GM18499 (cell line): ENCODE measurements around the gene C19orf81.

ENCODE experiments used
- ATAC-seq: cut with Tn5 transposase; IDR thresholded peaks from one replicate; pipeline ENCODE4 v1.9.1; 2021; ENCODE audit warnings: moderate number of reproducible peaks; ENCODE audit not compliant: insufficient read depth, unreplicated experiment

Gene C19orf81

DNA sequence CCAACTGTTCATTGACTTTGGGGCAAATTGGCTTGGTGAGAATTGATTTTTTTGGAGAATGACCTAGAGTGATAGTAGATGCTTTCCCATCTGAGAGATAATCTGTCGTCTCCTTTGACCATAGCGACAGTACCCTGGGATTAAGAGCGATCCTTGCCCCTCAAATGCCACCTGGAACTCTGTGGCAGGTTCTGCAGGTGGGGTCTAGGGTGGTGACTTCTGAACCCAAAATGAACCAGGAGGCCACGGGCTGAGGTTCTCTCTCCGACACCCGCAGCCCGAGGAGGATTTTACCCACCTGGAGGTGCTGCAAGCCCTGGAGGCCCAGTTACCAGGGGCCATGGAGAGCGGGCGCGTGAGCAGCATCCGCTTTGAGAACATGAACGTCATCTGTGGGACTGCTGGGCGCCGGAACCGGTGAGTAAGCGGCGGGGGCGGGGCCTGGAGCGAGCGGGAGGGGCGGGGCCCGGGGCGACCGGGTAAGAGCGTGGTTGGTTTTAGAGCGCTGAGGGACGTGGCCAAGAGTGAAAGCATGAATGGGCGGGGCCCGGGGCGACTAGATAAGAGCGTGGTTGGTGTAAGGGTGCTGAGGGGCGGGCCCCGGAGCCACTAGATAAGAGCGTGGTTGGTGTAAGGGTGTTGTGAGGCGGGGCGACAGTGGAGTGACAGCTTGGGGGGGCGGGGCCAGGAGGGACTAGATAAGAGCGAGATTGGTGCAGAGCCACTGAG, 8.6 kb downstream of the C19orf81 start:
- no peak for ATAC-seq

GRCh38 chr19:50658441-50659317, 9.4 kb downstream of the C19orf81 start:
- no peak for ATAC-seq

- no peak for ATAC-seq
Observed at GRCh38 chr19:50659318-50660087, 10.3 kb downstream of the C19orf81 start.

GRCh38 chr19:50660088-50660366, 10.8 kb downstream of the C19orf81 start:
- no peak for ATAC-seq

GRCh38 chr19:50661023-50661422, 11.8 kb downstream of the C19orf81 start:
- no peak for ATAC-seq

DNA sequence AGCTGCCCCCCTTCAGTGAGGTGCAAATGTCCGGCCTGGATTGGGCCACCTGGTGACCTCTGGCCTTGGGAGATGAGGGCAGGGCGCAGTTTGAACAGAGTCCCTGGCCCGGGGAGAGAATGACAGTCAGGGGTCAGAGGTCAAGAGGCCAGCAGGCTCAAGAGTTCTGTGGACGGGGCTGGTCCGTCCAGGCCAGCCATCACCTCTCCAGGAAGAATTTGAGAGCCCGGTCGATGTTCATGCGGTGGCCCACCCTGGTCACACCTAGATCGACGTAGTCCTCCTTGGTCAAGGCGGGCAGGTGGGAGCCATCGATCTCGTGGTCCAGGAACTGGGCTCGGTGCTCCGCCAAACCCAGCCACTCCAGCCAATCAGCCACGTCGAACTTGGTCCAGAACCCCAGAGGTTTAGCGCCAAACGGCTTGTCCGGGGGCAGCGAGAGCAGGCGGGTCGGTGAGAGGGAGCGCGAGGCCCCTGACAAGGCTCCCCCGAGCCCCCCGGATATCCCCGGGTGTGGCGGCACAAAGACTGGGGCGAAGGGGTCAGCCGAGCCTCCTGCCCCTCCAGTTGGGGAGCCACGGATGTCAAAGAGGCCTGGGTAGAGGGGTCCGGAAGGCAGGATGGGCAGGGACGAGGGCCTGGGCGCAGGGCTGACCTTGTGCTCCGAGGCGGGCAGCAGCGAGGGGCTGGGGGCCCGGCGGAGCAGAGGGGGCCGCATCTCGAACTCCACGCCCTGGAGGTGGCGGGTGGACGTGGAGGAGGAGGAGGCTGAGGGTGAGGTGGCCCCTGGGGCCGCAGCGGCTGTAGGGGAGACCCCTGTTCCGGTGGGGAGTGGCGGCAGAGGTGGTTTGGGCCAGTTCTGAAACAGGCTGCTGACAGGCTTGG, 12.8 kb downstream of the C19orf81 start:
- no peak for ATAC-seq

- ATAC-seq, result no peak
Observed at GRCh38 chr19:50662651-50663481, 13.6 kb downstream of the C19orf81 start.

DNA sequence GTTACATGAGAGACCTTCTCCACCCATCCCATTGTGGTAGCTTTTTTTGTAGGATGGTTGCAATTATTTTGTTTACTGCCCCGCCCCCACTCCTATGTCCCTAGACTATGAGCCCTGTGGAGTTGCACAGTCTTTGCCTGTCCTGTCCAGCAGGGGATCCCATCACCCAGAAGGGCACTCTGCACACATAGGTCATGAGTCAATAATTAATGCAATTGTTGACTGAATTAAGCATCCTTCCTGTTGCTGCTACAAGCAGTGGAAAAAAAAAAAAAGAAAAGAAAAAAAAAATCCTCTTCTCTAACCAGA, 14.2 kb downstream of the C19orf81 start:
- no peak for ATAC-seq

GRCh38 chr19:50664204-50664603, 15.0 kb downstream of the C19orf81 start:
- ATAC-seq, result no peak

- ATAC-seq, result no peak
Observed at GRCh38 chr19:50666346-50667176, 17.3 kb downstream of the C19orf81 start.

DNA sequence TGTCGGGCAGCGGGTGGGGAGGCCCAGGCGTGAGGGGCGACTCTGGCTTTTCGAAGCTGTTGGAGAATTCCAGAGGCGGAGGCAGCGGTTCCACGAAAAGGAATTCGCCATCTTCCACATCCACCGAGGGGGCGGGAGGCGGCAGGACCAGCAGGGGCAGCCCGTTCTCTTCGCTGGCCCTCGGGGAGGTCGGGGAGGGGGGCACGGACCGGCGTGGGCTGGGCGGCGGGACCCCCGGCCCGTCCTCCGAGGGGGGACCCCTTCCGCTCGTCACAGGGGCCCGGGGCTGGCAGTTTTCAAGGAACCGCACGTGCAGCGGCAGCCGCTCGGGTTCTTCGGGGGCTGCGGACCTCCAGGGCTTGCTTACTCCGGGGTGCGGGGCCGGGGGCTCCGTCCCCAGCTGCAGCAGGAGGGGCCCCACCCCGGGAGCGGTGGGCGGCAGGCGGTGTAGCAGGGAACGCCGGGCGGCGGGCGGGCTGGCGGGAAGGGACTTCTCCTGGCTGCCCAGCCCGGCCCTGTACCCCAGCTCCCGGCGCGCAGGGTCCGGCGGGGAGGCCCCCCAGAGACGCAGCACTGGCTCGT, 18.0 kb downstream of the C19orf81 start:
- ATAC-seq, result no peak

- no peak for ATAC-seq
Observed at GRCh38 chr19:50667759-50668231, 18.6 kb downstream of the C19orf81 start.

GRCh38 chr19:50668416-50668815, 19.2 kb downstream of the C19orf81 start:
- ATAC-seq, result no peak

DNA sequence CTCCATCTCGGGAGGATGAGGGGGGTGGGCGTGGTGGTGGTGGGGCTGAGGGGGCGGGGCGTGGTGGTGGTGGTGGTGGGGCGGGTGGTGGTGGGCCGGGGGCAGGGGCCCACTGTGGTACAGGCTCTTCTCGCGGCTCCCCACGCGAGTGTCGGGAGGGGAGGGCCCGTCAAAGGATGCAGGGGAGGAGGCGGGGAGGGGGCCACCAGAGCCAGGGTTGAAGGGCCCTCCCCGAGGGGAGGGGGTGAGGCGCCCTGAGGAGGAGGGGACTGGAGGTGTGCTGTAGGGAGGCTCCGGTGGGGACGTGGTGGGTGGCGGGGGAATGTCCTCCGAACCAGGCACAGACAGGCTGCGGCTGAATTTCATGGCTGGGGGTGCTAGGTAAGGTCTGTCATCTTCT, 19.6 kb downstream of the C19orf81 start:
- no peak for ATAC-seq

DNA sequence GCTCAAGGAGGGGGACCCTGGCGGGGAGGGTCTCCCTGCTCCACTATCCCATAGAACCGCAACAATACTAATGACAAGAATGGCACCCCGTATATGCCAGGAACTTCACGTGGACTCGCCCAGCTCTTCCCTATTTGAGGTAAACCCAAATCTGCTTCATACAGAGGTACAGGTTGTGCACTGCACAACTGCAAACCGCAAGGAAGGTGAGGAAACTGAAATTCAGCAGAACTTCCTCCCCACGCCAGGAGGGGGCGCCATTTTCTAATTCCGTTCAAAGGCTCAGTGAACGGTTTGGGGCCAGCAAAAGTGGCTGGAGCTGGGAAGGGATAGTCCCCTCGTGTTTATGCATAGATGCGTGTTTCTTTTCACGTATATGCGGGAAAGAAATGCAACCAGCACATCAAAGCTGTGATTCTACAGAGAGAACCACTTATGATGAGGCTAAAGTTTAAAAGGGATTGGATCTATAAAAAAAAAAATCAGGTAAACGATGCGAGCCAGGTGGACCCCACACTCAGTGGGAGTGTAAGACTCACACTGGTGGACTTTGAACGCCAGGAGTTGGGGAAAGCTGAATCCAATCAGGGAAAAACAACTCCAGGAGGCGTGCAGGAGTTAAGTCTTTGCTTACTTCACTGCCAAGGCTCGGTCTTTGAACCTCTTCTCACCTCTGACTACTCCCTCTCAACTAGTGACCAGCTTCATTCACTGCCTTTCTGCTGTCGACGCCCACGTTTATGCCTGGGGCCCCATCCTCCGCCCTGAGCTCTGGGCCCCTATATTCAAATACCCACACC, 20.3 kb downstream of the C19orf81 start:
- no peak for ATAC-seq

DNA sequence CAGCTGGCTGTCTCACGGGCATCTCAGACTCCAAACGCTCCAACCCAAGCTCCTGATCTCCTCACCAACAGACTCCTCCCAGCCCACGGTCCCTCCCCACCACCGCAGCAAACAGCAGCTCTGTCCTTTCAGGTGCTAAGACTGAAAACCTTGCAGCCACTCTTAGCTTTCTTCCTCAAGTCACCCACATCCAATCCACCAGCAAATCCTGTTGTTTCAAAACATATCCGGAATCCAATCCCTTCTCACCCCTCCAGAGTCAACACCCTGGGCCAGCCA, 20.8 kb downstream of the C19orf81 start:
- ATAC-seq, result no peak

GRCh38 chr19:50673118-50673517, 23.9 kb downstream of the C19orf81 start:
- ATAC-seq, result no peak
